Activated T-helper 1 cell treated with anti-CD3 and anti-CD28 coated beads, Interleukin-12 subunit alpha, Interleukin-12 subunit beta, Interleukin-2, Interleukin-4 antibody, amounts not matched to agents 30 ng/mL and 10 ng/mL and 1 ng/mL, durations not matched to agents 14 hours and 24 hours and 36 hours (primary cell): ENCODE measurements around the gene NET1. TPM values are rescaled to one million over a fixed set of nuclear protein-coding genes. Genes with fewer than 3 reads are reported as not detected.

Experiments used
- DNase-seq: peaks from one replicate; pipeline ENCODE4 v3.0.0; 2021; ENCODE audit warnings: low spot score
- H3K27ac Mint-ChIP-seq: one replicate; pipeline ENCODE4 v1.8.0; 2021; ENCODE audit warnings: mild to moderate bottlenecking, mixed read lengths
- H3K27me3 Mint-ChIP-seq: one replicate; pipeline ENCODE4 v1.8.0; 2022; ENCODE audit warnings: mild to moderate bottlenecking, moderate library complexity, mixed read lengths; ENCODE audit not compliant: insufficient read depth
- H3K36me3 Mint-ChIP-seq: one replicate; pipeline ENCODE4 v1.8.0; 2021; ENCODE audit warnings: low read depth, mixed read lengths
- H3K4me1 Mint-ChIP-seq: one replicate; pipeline ENCODE4 v1.8.0; 2021; ENCODE audit warnings: low read depth, mixed read lengths
- H3K4me3 Mint-ChIP-seq: one replicate; pipeline ENCODE4 v1.8.0; 2021; ENCODE audit warnings: mild to moderate bottlenecking, moderate library complexity, mixed read lengths
- H3K9me3 Mint-ChIP-seq: one replicate; pipeline ENCODE4 v1.8.0; 2021; ENCODE audit warnings: mixed read lengths
- intact Hi-C: fragments of 100-400 bp; cut with micrococcal nuclease; formaldehyde crosslinking; loops from one replicate; pipeline ENCODE4 v1.15.1; 2024
- total RNA-seq: library from RNA; stranded (reverse); gene quantifications from 2 replicates; pipeline ENCODE4 v1.2.3, GENCODE V29; 2022

Gene NET1
- total RNA-seq, 1 donor from 2014 or later: 40.3 TPM

DNA sequence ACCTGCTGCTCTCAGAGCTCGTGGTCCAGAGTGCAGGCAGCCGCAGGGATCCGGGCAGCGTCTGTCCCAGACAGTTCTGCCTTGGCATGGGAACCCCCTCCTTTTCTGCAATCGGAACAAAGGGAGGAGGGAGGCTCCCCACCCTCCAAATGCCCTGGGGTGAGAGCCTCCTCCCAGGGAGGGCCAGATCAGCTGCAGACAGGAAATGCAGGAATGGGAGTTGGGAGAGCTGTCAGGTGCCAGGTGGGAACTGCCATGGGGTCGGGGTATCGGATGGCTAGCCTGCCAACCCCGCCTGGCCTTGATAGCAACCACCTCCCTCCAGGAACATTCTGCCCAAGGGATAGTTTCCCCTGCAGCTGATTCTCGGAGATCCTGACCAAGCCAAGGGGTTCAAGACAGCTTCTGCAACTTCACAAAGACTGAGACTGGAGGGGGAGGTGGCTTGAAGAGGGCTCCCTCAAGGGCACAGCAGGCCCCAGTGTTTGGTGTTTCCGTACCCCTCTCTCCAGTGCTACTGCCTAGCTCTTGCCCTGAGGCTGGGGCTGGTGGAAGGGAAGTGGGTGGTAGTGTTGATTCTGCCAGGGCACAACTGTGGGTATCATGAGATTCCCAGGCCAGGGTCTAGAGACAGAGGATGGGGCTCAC lies 87.3 kb downstream of the NET1 start, which contains the start of gene CALML5:
Gene CALML5 (minus strand): TSS at position 78 of the 648 bp plus-strand sequence. CDS start 132 bp downstream, outside the sequence.
- Mint-ChIP-seq H3K36me3 (no peaks in the 10 kb centered on the region), H3K4me1 (no peaks in the 10 kb centered on the region), H3K27ac (no peak within 1 kb of the TSS), H3K9me3 (no peaks in the 10 kb centered on the region), H3K27me3 (peaks cover 14% of the 10 kb centered on the region), H3K4me3 (no peak within 1 kb of the TSS)
- no peak for DNase-seq
- intact Hi-C loops: no loop called here

DNA sequence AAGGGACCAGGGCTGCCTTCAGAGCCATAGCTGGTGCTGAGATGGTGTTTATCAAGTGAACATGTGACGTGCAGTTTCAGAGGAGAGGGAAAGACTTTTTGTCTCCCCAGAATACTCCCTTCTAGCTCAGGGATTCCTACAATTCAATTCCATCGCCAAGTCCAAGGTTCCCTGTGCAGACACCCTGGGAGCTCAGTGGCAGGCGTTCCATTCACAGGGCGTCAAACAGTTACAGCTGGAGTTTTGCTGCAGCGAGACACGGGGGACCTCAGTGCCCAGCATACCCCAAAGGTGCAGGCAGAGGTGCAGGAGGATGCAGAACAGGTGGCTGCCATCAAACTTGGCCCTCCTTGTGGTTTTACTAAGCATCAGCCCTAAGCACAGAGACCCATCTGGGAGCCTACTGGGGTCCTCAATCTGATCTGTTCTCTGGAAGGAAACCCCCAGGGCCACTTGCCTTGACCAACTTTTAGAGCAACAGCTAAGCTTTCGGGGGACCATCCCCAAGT lies 87.9 kb downstream of the NET1 start:
- peaks cover 15% of the 10 kb centered on the region for H3K27me3 Mint-ChIP-seq
- no peak overlapping the region for H3K27ac Mint-ChIP-seq
- intact Hi-C loops: no loop called here
- H3K9me3 Mint-ChIP-seq: no peaks in the 10 kb centered on the region
- no peaks in the 10 kb centered on the region for H3K36me3 Mint-ChIP-seq
- no peak for DNase-seq
- H3K4me1 Mint-ChIP-seq: no peaks in the 10 kb centered on the region
- no peak overlapping the region for H3K4me3 Mint-ChIP-seq

DNA sequence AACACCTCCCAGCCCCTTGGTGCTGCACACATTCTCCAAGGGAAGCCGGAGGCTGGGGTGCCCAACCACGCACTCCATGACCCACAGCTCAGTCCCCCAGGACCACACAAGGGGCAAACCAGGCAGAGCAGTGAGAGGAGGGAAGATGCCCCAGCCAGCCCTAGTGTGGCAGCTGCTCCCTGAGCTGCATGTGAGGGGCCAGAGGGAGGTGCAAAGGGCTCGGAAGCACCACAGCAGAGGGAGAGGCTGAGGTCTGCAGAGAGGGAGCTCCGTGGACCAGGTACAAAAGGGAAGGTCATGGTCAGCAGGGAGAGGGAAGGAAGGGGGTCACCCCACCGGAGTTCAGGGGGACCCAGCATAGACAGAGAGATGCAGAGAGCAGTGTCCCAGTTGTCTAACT lies 88.6 kb downstream of the NET1 start:
- peaks cover 17% of the 10 kb centered on the region for H3K27me3 Mint-ChIP-seq
- no peak overlapping the region for H3K4me3 Mint-ChIP-seq
- H3K27ac Mint-ChIP-seq: no peak overlapping the region
- no peaks in the 10 kb centered on the region for H3K36me3 Mint-ChIP-seq
- no peaks in the 10 kb centered on the region for H3K9me3 Mint-ChIP-seq
- no peaks in the 10 kb centered on the region for H3K4me1 Mint-ChIP-seq
- DNase-seq: no peak
- intact Hi-C loops: no loop called here

DNA sequence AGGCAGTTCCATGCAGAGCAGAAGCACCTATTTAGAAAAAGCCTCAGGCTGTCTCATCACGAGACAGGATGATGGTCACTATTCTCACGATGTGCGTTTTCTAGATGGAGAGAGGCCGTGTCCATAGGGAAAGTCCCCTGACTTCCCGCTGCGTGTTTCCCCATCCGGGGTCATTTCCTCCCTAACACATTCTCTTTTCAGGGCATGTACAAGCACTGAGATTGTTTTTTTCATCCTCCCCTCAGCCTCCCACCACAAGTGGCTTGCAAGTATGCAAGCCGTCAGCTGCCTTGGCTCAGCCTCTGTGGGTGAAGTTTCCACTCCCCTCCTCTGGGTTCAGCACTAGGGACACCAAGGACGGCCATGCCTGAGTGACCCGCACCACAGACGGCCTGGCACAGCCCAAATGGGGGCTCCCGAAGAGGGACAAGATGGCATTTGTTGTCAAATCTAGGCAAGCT lies 89.7 kb downstream of the NET1 start:
- Mint-ChIP-seq H3K4me3 (no peak overlapping the region), H3K9me3 (no peaks in the 10 kb centered on the region), H3K27ac (no peak overlapping the region), H3K4me1 (no peaks in the 10 kb centered on the region), H3K36me3 (no peaks in the 10 kb centered on the region), H3K27me3 (peaks cover 17% of the 10 kb centered on the region)
- DNase-seq: no peak
- intact Hi-C loops: no loop called here

DNA sequence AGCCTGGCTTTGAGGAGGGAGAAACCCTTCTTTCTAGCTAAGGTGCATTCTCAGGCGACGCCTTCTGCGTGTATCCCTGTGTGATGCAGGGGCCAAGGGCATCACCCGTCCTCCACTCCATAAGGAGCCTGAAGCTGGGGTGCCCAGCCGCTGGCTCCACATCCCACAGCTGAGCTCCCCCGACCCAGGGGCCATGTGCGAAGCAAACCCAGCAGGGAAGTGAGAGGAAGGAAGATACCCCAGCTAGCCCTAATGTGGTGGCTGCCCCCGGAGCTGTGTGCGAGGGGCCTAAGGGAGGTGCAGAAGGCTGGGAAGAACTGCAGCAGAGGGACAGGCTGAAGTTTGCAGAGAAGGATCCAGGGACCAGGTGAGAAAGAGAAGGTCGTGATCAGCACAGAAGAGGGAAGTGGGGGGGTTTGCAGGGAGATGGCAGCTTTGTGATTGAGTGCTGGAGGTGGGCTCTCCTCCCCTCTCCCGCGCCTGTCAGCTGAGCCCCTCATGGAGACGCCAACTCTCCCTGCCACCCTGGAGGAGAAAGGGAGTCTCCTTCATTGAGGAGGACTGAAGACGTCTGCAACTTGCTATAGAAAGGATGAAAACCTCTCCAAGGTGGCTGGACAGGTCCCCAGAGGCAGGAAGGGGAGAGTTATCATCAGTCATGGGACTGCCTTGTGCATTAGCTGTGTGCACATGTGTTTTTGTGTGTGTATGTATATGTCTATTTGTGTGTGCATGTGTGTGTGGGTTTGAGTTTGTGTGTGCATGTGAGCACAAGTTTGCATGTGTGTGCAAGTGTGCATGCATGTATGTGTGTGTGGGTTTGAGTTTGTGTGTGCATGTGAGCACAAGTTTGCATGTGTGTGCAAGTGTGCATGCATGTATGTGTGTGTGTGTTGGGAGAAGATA lies 90.5 kb downstream of the NET1 start:
- DNase-seq: no peak

GRCh38 chr10:5503477-5503835 lies 91.1 kb downstream of the NET1 start:
- Mint-ChIP-seq H3K36me3 (no peaks in the 10 kb centered on the region), H3K27me3 (peaks cover 17% of the 10 kb centered on the region), H3K4me3 (no peak overlapping the region), H3K9me3 (no peaks in the 10 kb centered on the region), H3K27ac (no peak overlapping the region), H3K4me1 (no peaks in the 10 kb centered on the region)
- intact Hi-C loops: no loop called here
- no peak for DNase-seq

More for the DNA sequence above, 90.5 kb downstream of the NET1 start:
- Mint-ChIP-seq H3K36me3 (no peaks in the 10 kb centered on the region), H3K4me1 (no peaks in the 10 kb centered on the region), H3K4me3 (no peak overlapping the region), H3K9me3 (no peaks in the 10 kb centered on the region), H3K27me3 (peaks cover 17% of the 10 kb centered on the region), H3K27ac (no peak overlapping the region)
- intact Hi-C loops: no loop called here

GRCh38 chr10:5504146-5505072 lies 92.1 kb downstream of the NET1 start:
- Mint-ChIP-seq H3K27me3 (peaks cover 21% of the 10 kb centered on the region), H3K36me3 (no peaks in the 10 kb centered on the region), H3K4me1 (no peaks in the 10 kb centered on the region), H3K9me3 (no peaks in the 10 kb centered on the region), H3K4me3 (no peak overlapping the region), H3K27ac (no peak overlapping the region)
- DNase-seq: no peak
- intact Hi-C loops: no loop called here

DNA sequence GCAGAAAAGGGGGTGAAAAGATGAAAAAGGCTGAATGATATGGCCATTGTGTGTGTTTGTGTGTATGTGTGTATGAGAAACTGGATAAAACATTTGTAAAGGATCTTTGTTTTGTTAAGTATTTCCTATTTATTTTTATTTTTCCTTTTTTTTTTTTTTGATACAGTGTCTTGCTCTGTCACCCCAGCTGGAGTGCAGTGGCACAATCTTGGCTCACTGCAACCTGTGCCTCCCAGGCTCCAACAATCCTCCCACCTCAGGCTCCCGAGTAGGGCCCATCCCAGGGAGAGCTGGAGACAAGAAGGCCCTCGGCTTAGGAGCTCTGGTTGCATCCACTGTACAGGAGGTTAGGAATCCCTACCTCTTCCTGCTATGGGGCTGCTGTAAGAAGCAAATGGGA lies 93.9 kb downstream of the NET1 start:
- no peak overlapping the region for H3K4me3 Mint-ChIP-seq

GRCh38 chr10:5506751-5507648 lies 94.6 kb downstream of the NET1 start:
- H3K4me3 Mint-ChIP-seq: no peak overlapping the region
- H3K4me1 Mint-ChIP-seq: no peaks in the 10 kb centered on the region
- DNase-seq: no peak
- H3K27ac Mint-ChIP-seq: no peak overlapping the region
- peaks cover 13% of the 10 kb centered on the region for H3K27me3 Mint-ChIP-seq
- H3K9me3 Mint-ChIP-seq: no peaks in the 10 kb centered on the region
- H3K36me3 Mint-ChIP-seq: no peaks in the 10 kb centered on the region
- intact Hi-C loops: no loop called here

More for the DNA sequence above, 93.9 kb downstream of the NET1 start:
- H3K27me3 Mint-ChIP-seq: peaks cover 15% of the 10 kb centered on the region
- no peaks in the 10 kb centered on the region for H3K36me3 Mint-ChIP-seq
- intact Hi-C loops: no loop called here
- no peaks in the 10 kb centered on the region for H3K9me3 Mint-ChIP-seq
- DNase-seq: no peak
- H3K4me1 Mint-ChIP-seq: no peaks in the 10 kb centered on the region
- H3K27ac Mint-ChIP-seq: no peak overlapping the region

- Mint-ChIP-seq H3K4me3 (no peak overlapping the region), H3K36me3 (no peaks in the 10 kb centered on the region), H3K27ac (no peak overlapping the region), H3K27me3 (peaks cover 17% of the 10 kb centered on the region), H3K9me3 (no peaks in the 10 kb centered on the region), H3K4me1 (peaks cover 1% of the 10 kb centered on the region)
- intact Hi-C loops: no loop called here
- no peak for DNase-seq
These were observed 95.3 kb downstream of the NET1 start for GRCh38 chr10:5507649-5508131.

GRCh38 chr10:5508161-5508604 lies 95.8 kb downstream of the NET1 start:
- no peaks in the 10 kb centered on the region for H3K9me3 Mint-ChIP-seq
- H3K27me3 Mint-ChIP-seq: peaks cover 22% of the 10 kb centered on the region
- intact Hi-C loops: no loop called here
- no peak overlapping the region for H3K27ac Mint-ChIP-seq
- peaks cover 6% of the 10 kb centered on the region for H3K4me1 Mint-ChIP-seq
- no peaks in the 10 kb centered on the region for H3K36me3 Mint-ChIP-seq
- H3K4me3 Mint-ChIP-seq: no peak overlapping the region
- DNase-seq: no peak
